Measurements from ENCODE around the gene UNC80.

Gene UNC80

DNA sequence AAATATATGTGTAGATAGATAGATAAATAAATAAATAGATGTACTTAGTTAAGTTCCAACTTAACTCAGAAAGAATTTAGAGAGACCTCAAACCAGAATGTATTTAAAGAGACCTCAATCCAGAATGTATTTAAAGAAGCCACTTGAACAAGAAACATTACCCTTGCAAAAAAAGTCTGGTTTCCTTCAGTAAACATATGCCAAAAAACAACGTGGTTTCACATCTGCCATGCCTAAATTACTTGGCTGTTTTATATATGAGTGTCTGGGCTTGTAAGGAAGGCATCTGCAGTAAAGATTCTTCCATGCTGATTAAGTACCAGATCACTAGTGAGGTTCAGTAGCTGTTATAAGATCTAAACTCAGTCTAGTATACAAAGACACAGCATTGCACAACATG lies 201.7 kb downstream of the UNC80 start:
- no peak for DNase-seq (ENCODE audit: low read depth)

DNA sequence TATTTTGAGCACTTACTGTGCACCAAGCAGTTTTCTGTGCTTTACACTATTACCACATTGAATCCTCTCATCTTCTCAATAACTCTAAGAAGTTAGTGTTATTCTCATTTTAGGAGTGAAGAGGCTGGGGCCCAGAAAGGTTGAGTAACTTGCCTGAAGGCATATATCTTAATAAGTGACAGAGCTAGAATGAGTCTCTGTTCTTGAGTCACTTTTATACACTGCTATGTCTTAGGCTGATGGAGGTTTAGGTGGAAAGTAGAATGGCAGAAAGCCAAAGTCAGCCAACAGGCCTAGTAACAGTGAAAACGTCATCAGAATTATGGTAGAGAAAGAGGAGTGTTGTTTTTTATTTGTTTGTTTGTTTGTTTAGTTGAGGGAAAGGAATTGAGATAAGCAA lies 202.9 kb downstream of the UNC80 start:
- peak; percentile 45 for DNase-seq (ENCODE audit: low read depth)

DNA sequence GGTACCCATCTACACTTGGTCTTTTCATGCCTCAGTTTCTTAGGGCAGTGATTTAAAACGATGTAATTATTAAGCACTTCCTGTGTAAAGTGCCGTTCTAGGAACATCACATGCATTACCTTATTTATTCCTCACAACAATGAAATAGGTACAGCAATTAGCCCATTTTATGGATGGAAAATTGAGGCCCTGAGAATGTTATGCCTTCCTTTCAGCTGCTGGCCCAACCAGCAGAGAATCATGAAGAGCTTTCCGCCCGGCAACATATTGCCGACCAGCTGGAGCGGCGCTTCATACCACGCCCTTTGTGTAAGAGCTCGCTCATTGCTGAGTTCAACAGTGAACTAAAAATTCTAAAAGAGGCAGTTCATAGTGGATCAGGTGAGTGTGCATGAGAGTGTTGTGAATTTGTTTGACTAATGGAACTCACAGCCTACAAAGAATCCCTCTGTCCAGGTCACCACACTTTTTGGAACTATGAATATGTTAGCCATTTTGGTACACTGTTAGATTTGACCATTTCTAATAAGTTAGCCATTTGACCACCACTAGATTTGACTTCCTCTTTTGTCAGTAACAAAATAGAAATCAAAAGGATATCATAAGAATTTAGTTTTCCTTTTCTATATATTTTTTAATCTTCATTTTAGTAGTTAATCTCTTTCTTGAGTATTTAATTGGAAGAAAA lies 205.2 kb downstream of the UNC80 start:
- no peak for DNase-seq (ENCODE audit: low read depth)

DNA sequence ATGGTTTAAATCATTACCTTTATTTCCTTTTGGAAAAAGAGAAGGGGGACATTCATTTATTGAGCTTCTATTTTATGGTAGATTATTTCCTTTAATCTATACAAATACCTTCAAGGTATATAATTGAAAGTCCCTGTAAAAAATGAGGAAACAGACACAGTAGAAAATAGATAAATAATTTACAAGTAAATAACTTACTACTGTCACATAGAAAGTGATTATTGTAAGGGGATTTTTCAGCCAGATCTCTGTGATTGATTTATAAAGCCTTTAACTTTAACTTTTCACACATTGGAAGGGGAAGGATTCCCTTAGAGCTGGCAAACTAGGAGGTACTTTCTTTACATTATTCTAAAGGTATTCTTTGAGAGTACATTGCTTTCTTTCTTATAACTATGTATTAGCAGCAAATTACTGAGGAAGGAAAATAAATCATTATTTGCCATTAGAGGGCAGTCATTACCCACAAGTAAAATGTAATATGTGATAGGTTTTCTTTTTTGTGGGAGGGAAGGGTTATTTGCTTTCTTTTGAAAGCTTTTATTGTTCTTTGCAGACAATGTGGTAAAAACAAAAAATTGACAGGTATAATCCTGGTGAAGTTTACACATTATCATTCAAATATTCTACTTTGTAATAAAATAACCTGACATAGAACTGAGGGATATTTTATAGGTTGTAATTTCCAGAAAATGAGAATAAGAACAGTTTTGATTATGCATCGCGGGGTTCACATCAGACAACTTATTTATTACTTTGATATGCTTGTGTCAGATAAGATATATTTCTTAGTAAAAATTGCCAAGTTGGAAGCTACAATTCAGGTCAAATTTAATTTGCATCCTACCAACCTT lies 206.0 kb downstream of the UNC80 start:
- DNase-seq (ENCODE audit: low read depth) = peak; percentile 55

DNA sequence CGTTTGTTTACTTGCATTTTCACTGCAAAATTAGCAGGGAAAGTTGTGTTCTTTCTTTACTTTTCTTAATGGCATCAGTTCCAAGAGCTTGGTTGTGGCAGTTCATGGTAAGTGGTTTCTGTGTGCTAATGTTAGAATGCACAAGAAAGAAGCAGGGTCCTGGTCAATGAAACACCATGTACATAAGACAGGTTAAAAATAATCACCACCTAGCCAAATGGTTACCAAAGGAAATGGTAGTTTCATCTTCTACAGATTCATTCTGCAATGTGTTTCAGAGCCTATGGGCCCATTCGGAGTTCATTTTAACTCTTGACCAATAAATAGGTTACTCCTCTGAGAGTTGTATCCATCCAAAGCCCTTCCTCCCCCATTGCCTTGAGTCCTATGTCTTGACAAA lies 212.7 kb downstream of the UNC80 start:
- no peak for DNase-seq (ENCODE audit: low read depth)

DNA sequence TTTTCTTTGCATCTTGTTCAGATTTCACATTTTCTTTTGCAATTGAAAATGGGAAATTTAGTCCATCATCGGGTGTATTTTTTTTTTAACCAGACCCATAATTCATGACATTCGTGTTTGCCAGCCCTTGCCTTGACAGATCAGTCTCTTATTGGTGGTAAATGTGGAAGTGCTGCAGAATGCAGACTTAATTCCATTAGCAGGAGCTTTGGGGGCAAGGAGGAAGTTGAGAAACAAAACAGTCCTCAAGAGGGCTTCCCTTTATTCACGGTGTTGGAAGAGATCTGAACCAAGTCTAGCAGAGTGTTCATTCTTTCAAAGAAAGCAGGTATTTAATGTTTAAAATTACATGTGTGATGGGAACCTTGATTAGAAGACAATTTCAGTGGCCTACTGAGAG lies 214.2 kb downstream of the UNC80 start:
- no peak for DNase-seq (ENCODE audit: low read depth)

DNA sequence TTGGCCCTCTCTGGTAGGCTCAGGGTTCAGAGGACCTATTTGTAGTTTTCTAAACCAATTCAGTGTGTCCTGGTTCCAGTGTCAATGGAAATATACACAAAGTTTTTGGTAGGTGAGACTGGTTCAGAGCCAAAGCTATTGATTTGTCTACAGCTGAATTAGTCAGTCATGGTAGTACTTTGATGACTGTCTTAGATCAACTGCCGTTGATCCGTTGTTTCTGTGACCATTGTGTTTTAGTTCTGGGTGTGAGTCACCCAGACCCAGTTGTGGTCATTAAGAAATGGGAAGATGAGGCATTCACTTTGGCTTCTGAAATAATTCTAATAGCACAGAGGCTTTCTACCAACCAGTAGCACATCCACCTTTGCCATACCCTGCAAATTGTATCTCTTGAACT lies 214.8 kb downstream of the UNC80 start:
- peak; percentile 58 for DNase-seq (ENCODE audit: low read depth)

DNA sequence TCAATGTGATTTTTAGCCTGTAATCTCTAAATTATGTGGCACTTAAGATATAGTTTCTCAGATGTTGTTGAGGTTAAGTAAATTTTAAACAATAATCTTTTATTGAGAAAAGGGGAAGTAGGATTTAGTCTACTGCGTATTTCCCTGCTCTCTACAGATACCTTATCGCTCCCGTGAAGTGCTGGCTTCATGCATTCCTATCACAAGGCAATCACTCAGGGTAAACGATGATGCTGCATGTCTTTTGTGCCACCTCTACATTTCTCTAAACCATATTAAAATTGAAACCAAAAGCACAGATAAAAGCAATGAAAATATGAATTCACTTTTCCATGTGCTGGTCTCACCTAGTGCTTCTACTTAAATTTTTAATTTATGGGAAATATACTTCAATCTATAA lies 216.4 kb downstream of the UNC80 start:
- DNase-seq (ENCODE audit: low read depth) = no peak

DNA sequence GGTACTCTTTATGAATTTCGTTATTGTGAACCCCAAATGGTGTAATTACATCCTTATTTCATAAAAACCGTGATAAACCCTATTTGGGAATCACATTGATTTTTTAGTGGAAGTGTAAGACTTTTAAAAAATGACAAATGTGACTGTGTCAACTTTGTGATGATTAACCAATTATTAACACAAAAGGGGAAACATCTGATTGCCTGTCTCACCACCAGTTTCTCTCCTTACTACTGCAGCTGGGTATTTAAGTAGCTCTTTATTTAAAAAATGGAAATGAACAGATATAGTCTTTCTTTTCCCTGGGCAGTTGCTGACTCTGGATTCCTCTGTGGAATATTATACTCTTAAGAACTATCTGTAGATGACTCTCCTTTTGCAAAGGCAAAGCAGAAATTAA lies 219.2 kb downstream of the UNC80 start:
- no peak for DNase-seq (ENCODE audit: low read depth)

DNA sequence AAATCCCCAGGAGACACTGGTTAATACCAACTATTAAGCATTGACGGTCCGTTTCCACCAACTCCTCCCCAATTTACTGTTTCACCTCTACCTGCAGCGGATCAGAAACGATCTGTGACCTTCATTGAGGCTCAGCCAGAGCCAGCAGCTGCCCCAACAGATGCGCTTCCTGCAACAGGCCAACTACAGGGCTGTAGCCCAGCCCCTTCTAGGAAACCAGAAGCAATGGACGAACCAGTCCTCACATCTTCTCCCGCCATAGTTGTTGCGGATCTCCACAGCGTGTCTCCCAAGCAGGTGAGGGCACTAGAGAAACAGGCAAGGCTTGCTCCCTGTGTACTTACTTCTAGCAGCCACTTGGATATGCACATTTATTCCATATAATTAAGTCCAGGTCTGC lies 222.3 kb downstream of the UNC80 start:
- DNase-seq (ENCODE audit: low read depth) = no peak

DNA sequence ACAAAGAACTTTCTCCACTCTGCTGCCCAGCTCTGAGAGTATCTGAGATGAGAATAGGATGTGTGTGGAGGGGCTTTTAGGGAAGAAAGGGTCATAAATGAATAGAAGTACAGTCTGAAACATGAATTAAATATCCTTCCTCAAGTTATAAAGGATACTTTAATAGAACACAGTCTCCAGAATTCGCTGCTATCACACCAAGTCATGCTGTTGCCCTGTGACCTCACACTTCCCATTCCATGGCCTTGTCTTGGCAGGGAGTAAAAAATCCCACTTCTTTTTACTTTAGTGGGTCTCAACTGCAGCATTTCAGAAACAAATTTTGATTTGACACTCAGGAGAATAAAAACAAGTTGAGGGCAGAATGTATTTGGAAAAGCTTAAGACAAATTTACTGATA lies 227.0 kb downstream of the UNC80 start:
- DNase-seq (ENCODE audit: low read depth) = no peak

DNA sequence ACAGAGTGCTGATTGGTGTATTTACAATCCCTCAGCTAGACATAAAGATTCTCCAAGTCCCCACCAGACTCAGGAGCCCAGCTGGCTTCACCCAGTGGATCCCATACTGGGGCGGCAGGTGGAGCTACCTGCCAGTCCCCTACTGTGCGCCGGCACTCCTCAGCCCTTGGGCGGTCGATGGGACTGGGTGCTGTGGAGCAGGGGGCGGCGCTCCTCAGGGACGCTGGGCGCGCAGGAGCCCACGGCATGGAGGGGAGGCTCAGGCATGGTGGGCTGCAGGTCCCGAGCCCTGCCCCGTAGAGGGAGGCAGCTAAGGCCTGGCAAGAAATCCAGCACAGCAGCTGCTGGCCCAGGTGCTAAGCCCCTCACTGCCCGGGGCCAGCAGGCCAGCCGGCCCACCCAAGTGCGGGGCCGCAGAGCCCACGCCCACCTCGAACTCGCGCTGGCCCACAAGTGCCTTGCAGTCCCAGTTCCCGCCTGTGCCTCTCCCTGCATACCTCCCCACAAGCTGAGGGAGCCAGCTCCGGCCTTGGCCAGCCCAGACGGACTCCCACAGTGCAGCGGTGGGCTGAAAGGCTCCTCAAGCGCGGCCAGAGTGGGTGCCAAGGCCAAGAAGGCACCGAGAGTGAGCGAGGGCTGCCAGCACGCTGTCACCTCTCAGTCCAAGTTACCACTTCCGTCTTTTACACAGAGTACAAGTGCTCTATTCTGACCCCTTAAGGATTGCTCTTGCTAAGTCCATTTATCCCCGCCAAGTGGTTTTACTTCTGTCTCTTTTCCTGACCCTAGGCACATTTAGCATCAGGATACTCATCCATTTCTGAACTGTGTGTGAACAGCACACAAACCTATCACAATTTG lies 229.1 kb downstream of the UNC80 start:
- DNase-seq (ENCODE audit: low read depth) = no peak

DNA sequence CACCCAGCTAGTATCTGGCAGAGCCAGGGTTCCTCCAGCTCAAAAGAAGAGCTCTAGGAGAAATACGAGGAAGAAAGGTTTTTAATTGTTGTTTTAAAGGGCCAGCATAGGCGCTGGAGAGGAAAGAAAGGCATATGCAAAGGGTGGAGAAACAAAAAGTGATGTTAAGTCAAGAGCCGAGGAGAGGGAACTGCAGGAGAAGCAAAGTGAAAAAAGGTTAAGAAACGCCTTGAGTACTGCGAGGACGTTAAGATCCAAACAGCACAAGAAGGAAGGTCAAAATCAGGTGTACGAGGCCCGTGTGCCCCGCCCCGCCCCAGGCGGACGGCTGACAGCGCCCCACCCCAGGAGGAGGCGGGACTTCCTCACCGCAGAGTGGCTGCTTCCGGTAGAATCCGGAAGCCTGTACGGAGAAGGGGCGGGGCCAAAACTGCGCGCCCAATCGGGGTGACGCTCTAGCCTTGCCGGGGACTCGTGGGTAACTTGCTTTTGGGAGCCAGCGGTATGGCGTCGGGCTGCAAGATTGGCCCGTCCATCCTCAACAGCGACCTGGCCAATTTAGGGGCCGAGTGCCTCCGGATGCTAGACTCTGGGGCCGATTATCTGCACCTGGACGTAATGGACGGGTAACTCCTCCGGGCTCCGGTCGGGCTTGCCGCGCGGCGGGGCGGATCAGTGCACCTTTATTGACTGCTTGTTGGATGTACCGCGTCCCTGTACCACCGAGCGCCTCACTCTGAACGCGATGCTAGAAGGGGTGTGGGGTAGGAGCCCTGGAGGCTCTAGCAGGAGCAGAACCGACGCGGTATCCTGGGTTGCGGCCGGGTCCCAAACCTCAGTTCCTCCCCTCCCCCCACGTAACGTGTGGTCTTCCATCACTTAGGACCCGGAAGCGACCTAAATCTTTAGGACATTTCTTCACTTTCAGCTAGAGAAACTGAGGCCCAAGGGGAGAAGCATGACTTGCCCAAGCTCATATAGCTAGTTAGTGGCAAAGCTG lies 230.8 kb downstream of the UNC80 start, which contains the start of gene RPE:
Gene RPE (plus strand): TSS at position 481 of the 1,000 bp plus-strand sequence. CDS start 24 bp downstream, at position 505.
- DNase-seq (ENCODE audit: low read depth) = peak; percentile 96

DNA sequence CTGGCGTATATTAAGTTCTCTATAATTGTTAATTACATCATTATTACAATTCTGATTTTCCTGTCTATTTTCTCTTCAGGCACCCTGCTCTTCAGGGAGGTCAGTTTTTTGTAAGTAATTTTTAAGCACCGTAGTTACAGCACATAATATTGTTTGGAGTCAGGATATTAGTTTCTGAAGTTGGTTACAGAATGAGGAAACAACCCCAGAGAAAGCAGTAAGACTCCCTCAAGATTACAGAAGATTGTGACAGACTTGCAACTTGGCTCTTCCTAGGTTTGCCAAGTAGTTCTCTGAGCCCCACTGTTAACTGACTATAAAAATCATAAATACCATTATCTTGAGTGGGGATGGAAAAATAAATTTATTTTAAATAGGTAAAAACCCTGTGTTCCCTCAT lies 231.7 kb downstream of the UNC80 start:
- DNase-seq (ENCODE audit: low read depth) = no peak

DNA sequence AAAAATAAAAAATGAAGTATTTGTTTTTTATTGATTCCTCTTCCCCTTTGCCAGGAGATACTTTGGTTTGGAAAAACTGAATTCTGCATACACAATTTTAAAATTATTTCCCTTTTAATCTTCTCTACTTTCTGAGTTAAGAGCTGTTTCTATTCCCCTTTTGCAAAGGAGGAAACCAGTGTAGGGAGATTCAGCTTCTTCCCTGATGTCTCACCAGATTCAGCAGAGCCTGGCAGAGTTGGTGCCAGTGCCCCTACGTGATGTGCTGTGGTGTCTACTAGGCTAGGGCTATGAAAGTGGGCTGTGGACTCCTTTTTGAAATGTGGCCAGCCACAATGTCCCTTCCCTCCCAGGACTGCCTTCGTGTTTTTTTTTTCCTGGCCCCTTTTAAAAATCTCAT lies 233.2 kb downstream of the UNC80 start:
- DNase-seq (ENCODE audit: low read depth) = no peak

DNA sequence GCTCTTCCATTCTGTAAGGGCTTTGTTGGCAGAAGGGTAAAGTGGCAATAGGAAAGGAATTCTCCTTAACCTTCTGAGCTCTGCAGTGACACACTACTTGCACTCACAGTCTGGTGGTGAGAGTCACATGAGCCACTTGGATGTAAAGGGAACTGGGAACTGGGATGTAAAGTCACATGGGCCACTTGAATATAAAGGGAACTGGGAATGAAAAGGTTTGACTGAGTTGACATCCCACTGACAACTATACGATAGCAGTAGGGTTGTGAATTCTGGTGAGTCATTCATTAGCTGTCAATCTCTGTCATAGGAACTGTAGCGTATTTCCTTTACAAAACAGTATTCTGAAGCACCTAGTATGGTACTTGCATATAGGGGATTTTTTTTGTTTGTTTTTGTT lies 236.3 kb downstream of the UNC80 start:
- DNase-seq (ENCODE audit: low read depth) = no peak

DNA sequence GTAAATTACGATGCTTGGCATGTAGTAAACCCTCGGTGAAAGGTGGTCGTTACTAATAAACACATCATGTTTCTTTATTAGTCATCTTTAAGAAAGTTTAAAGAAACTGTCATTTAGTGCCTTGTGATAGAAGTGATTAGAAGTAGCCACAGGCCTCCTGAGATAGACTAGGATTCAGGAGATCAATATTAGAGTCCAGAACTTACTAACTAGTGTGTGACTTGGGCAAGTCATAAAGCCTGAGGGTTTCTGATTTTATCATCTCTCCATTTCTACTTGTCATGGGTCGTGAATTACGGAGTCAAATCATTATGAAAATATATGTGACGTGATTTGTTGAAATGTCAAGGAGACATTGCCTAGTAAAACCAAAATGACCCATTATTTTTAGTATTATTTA lies 237.5 kb downstream of the UNC80 start:
- DNase-seq (ENCODE audit: low read depth) = no peak

DNA sequence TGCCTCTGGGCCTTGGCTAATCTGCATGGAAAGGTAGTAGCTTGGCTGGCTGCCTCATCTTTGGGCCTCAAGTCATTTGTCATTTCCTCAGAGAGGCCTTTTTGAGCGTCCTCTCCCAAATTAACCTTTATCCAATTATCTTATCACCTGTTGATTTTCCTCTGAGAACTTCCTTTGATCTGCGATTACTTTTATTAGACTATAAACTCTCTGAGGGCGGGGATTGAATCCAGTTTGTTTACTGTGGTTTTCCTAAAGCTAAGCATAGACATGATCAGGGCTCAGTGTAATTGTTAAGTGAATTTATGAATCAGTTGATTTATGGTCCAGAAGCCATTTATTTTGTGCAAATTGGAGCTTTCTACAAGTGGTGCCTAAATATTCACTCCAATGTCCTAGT lies 238.3 kb downstream of the UNC80 start:
- DNase-seq (ENCODE audit: low read depth) = no peak

DNA sequence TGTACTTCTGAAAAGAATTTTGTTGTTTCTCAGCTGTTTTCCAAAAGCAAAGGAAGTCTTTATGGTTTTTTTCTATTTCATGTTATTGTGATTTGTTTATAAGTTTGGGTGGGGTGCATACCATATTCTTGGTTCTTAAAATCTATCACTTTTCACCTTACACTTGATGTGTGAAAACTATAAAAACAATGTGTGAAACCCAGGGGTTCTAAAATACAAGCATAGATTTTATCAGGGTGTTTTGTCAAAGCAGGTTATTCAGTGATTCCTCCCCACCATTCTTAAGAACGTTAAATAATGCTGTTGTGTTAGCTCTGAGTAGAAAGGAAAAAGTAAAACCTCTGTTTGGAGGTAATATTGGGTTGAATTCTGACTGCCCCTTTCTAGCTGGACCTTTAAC lies 248.5 kb downstream of the UNC80 start:
- no peak for DNase-seq (ENCODE audit: low read depth)

DNA sequence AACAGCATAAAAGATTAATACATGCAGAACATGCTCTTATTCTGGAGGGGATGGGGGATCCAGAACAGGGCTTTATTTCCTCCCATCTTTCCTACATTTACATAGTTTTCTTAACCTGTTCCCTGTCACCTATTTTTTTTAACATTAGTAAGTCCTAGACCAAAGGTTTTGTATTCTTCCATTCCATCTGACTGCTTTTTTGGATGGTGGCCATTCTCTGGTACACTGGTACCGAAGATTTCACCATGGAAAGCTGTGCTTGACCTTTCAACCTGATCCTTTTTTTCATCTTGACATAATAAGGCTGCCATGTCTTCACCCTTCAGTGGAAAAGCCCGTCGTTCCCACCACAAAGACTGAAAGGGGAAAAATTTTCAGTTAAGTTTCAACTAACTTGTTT lies 251.2 kb downstream of the UNC80 start:
- DNase-seq (ENCODE audit: low read depth) = no peak

DNA sequence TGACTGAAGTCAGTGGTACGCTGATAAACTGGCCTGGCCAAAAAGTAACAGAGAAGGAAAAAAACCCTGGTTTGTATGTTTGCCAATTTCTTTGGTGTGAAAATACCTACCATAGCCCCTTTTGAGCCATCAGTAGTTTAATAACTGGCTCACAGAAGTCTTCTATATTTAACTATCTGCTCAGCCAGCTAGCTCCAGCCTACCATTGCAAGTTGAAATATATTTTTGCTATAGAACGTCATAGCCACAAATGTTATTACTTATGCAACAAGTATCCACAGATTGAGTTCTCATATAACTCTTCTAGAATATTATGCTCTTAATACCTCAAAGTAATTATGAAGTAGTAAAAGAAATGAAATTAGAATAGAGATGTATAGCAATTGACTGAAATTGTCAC lies 256.0 kb downstream of the UNC80 start:
- no peak for DNase-seq (ENCODE audit: low read depth)
